ENCODE data around the gene HERPUD2. TPM values are rescaled to one million over a fixed set of nuclear protein-coding genes. Genes with fewer than 3 reads are reported as not detected.
"Not testable (repeated sequence)": the region's sequence is repeated elsewhere in the genome, so short reads cannot be mapped to it uniquely, and the experiment has no call there.

The HERPUD2 gene
- total RNA-seq, 2 donors from 2014 or later, result 20.2 to 24.2 TPM

- Histone ChIP-seq H3K9ac (ENCODE audit: low read depth in 2 of 2, low read length in 2 of 2) (no peak overlapping the region), H3K9me3 (no peaks in the 10 kb centered on the region), H3K36me3 (no peaks in the 10 kb centered on the region), H3K27me3 (no peaks in the 10 kb centered on the region), H3K4me1 (no peaks in the 10 kb centered on the region), H3K4me3 (no peak overlapping the region), H3K27ac (no peak overlapping the region)
- intact Hi-C loops (cut with DNase I), result no loop called here
- TF ChIP-seq CTCF (IDR thresholded peaks at IDR 0.05), result no peak
- DNase-seq, result no peak
These were observed 36.2 kb downstream of the HERPUD2 start for GRCh38 chr7:35658606-35659201.

GRCh38 chr7:35657125-35657524 lies 37.8 kb downstream of the HERPUD2 start:
- no peaks in the 10 kb centered on the region for H3K36me3 ChIP-seq
- intact Hi-C loops (cut with DNase I), result no loop called here
- DNase-seq, result no peak
- H3K9me3 ChIP-seq, result no peaks in the 10 kb centered on the region
- no peak overlapping the region for H3K9ac ChIP-seq (ENCODE audit: low read depth in 2 of 2, low read length in 2 of 2)
- no peak for TF ChIP-seq CTCF (IDR thresholded peaks at IDR 0.05)
- H3K27me3 ChIP-seq, result no peaks in the 10 kb centered on the region
- H3K27ac ChIP-seq, result no peak overlapping the region
- H3K4me3 ChIP-seq, result no peak overlapping the region
- H3K4me1 ChIP-seq, result no peaks in the 10 kb centered on the region

- H3K36me3 ChIP-seq; H3K9ac ChIP-seq (ENCODE audit: low read depth in 2 of 2, low read length in 2 of 2); DNase-seq; H3K27me3 ChIP-seq; H3K4me1 ChIP-seq; H3K27ac ChIP-seq; H3K4me3 ChIP-seq; intact Hi-C loops (cut with DNase I); H3K9me3 ChIP-seq: not testable (repeated sequence)
These were observed 40.4 kb downstream of the HERPUD2 start for GRCh38 chr7:35654558-35654957.

- no peak overlapping the region for H3K9ac ChIP-seq (ENCODE audit: low read depth in 2 of 2, low read length in 2 of 2)
- no peak overlapping the region for H3K27ac ChIP-seq
- no peak overlapping the region for H3K4me3 ChIP-seq
- DNase-seq, result no peak
- no peaks in the 10 kb centered on the region for H3K4me1 ChIP-seq
- intact Hi-C loops (cut with DNase I), result no loop called here
- TF ChIP-seq CTCF (IDR thresholded peaks at IDR 0.05), result no peak
- H3K27me3 ChIP-seq, result no peaks in the 10 kb centered on the region
- H3K9me3 ChIP-seq, result no peaks in the 10 kb centered on the region
- H3K36me3 ChIP-seq, result no peaks in the 10 kb centered on the region
These were observed 42.8 kb downstream of the HERPUD2 start for GRCh38 chr7:35652124-35652523.

GRCh38 chr7:35650751-35651150 lies 44.2 kb downstream of the HERPUD2 start:
- H3K27me3 ChIP-seq, result no peaks in the 10 kb centered on the region
- no peak overlapping the region for H3K27ac ChIP-seq
- no peaks in the 10 kb centered on the region for H3K9me3 ChIP-seq
- TF ChIP-seq CTCF (IDR thresholded peaks at IDR 0.05), result no peak
- no peaks in the 10 kb centered on the region for H3K4me1 ChIP-seq
- intact Hi-C loops (cut with DNase I), result no loop called here
- H3K9ac ChIP-seq (ENCODE audit: low read depth in 2 of 2, low read length in 2 of 2), result no peak overlapping the region
- H3K4me3 ChIP-seq, result no peak overlapping the region
- DNase-seq, result no peak
- H3K36me3 ChIP-seq, result no peaks in the 10 kb centered on the region

- no peak for TF ChIP-seq CTCF (IDR thresholded peaks at IDR 0.05)
- no peak overlapping the region for H3K9ac ChIP-seq (ENCODE audit: low read depth in 2 of 2, low read length in 2 of 2)
- no peaks in the 10 kb centered on the region for H3K27me3 ChIP-seq
- H3K27ac ChIP-seq, result no peak overlapping the region
- no peaks in the 10 kb centered on the region for H3K4me1 ChIP-seq
- H3K36me3 ChIP-seq, result no peaks in the 10 kb centered on the region
- H3K9me3 ChIP-seq, result no peaks in the 10 kb centered on the region
- intact Hi-C loops (cut with DNase I), result no loop called here
- DNase-seq, result no peak
- no peak overlapping the region for H3K4me3 ChIP-seq
These were observed 45.2 kb downstream of the HERPUD2 start for GRCh38 chr7:35649711-35650110.

All from colonic mucosa (tissue), 4 donors.